ENCODE measurements around the gene EPM2A. TPM values are rescaled to one million over a fixed set of nuclear protein-coding genes. Genes with fewer than 3 reads are reported as not detected.
"Not testable (repeated sequence)": the region's sequence is repeated elsewhere in the genome, so short reads cannot be mapped to it uniquely, and the experiment has no call there.

EPM2A gene
- total RNA-seq, 1 donor from 2014 or later: 17.7 TPM

GRCh38 chr6:145715426-145715825, 19.9 kb downstream of the EPM2A start:
- Histone ChIP-seq H3K9me3 (ENCODE audit: control insufficient read depth in 3 of 3, low read length in 3 of 3) (no peaks in the 10 kb centered on the region), H3K36me3 (ENCODE audit: control insufficient read depth in 3 of 3, insufficient read depth in 3 of 3, low read length in 3 of 3) (peaks cover 0 to 10% (median 9%) of the 10 kb centered on the region in 3 donors), H3K9ac (ENCODE audit: low read depth in 1 of 3, low read length in 3 of 3) (no peak overlapping the region), H3K4me3 (ENCODE audit: low read length in 3 of 3) (no peak overlapping the region), H3K4me1 (ENCODE audit: control insufficient read depth in 3 of 3, insufficient read depth in 3 of 3, low read length in 3 of 3) (no peaks in the 10 kb centered on the region), H3K27ac (ENCODE audit: low read depth, low read length) (no peak overlapping the region), H3K27me3 (ENCODE audit: control insufficient read depth in 3 of 3, insufficient read depth in 3 of 3, low read length in 3 of 3) (no peaks in the 10 kb centered on the region)

DNA sequence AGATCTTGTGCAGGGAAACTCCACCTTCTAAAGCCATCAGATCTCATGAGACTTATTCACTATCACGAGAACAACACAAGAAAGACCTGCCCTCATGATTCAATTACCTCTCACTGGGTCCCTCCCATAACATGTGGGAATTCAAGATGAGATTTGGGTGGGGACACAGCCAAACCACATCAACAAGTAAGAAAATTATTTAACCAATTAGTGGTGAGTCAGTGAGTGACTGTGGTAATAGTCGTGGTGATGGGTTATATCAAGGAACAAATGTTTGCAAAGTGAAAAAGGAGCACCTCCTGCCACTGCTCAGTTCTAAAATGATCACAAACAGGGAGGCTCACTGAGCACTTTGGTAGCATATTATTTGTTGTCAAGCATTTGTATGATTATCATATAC, 20.6 kb downstream of the EPM2A start:
- H3K36me3 ChIP-seq (ENCODE audit: control insufficient read depth in 3 of 3, insufficient read depth in 3 of 3, low read length in 3 of 3): peaks cover 0 to 10% (median 7%) of the 10 kb centered on the region in 3 donors
- H3K9ac ChIP-seq (ENCODE audit: low read depth in 1 of 3, low read length in 3 of 3): no peak overlapping the region
- no peaks in the 10 kb centered on the region for H3K4me1 ChIP-seq (ENCODE audit: control insufficient read depth in 3 of 3, insufficient read depth in 3 of 3, low read length in 3 of 3)
- no peaks in the 10 kb centered on the region for H3K9me3 ChIP-seq (ENCODE audit: control insufficient read depth in 3 of 3, low read length in 3 of 3)
- H3K27me3 ChIP-seq (ENCODE audit: control insufficient read depth in 3 of 3, insufficient read depth in 3 of 3, low read length in 3 of 3): no peaks in the 10 kb centered on the region
- H3K27ac ChIP-seq (ENCODE audit: low read depth, low read length): no peak overlapping the region
- no peak overlapping the region for H3K4me3 ChIP-seq (ENCODE audit: low read length in 3 of 3)

- peaks cover 0 to 10% (median 7%) of the 10 kb centered on the region in 3 donors for H3K36me3 ChIP-seq (ENCODE audit: control insufficient read depth in 3 of 3, insufficient read depth in 3 of 3, low read length in 3 of 3)
- H3K9ac ChIP-seq (ENCODE audit: low read depth in 1 of 3, low read length in 3 of 3): no peak overlapping the region
- H3K9me3 ChIP-seq (ENCODE audit: control insufficient read depth in 3 of 3, low read length in 3 of 3): no peaks in the 10 kb centered on the region
- no peaks in the 10 kb centered on the region for H3K27me3 ChIP-seq (ENCODE audit: control insufficient read depth in 3 of 3, insufficient read depth in 3 of 3, low read length in 3 of 3)
- H3K27ac ChIP-seq (ENCODE audit: low read depth, low read length): no peak overlapping the region
- no peaks in the 10 kb centered on the region for H3K4me1 ChIP-seq (ENCODE audit: control insufficient read depth in 3 of 3, insufficient read depth in 3 of 3, low read length in 3 of 3)
- no peak overlapping the region for H3K4me3 ChIP-seq (ENCODE audit: low read length in 3 of 3)
These were observed 21.5 kb downstream of the EPM2A start for GRCh38 chr6:145713773-145714172.

GRCh38 chr6:145711372-145711771, 23.9 kb downstream of the EPM2A start:
- Histone ChIP-seq H3K27me3 (ENCODE audit: control insufficient read depth in 3 of 3, insufficient read depth in 3 of 3, low read length in 3 of 3) (no peaks in the 10 kb centered on the region), H3K9ac (ENCODE audit: low read depth in 1 of 3, low read length in 3 of 3) (no peak overlapping the region), H3K36me3 (ENCODE audit: control insufficient read depth in 3 of 3, insufficient read depth in 3 of 3, low read length in 3 of 3) (peaks cover 0 to 10% (median 7%) of the 10 kb centered on the region in 3 donors), H3K27ac (ENCODE audit: low read depth, low read length) (no peak overlapping the region), H3K4me1 (ENCODE audit: control insufficient read depth in 3 of 3, insufficient read depth in 3 of 3, low read length in 3 of 3) (no peaks in the 10 kb centered on the region), H3K9me3 (ENCODE audit: control insufficient read depth in 3 of 3, low read length in 3 of 3) (no peaks in the 10 kb centered on the region), H3K4me3 (ENCODE audit: low read length in 3 of 3) (no peak overlapping the region)

DNA sequence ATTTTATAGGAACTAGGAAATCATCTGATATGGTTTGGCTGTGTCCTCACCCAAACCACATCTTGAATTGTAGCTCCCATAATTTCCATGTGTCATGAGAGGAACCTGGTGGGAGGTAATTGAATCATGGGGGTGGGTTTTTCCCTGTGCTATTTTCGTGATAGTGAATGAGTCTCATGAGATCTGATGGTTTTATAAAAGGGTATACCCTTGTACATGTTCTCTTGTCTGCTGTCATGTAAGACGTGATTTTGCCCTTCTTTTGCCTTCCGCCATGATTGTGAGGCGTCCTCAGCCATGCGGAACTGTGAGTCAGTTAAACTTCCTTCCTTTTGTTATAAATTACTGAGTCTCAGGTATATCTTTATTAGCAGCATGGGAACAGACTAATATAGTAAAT, 27.9 kb downstream of the EPM2A start:
- no peaks in the 10 kb centered on the region for H3K36me3 ChIP-seq (ENCODE audit: control insufficient read depth in 3 of 3, insufficient read depth in 3 of 3, low read length in 3 of 3)

DNA sequence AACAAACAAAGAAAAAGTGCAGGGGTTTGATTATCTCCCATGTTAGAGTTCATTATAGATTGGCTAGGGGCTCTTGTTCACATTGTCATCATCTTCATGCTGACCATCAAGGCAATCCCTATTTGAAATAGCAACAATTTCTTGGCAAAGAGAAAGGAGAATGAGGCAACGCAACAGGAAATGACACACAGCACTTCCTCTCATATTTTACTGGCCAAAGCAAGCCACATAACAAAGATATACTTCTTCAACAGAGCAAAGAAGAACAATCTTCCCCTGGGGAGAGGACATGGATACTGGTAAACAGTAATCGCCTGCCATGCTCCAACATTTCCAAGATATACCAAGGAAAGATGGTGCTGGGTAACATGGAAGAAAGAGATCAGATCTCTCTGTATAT, 29.8 kb downstream of the EPM2A start:
- no peaks in the 10 kb centered on the region for H3K36me3 ChIP-seq (ENCODE audit: control insufficient read depth in 3 of 3, insufficient read depth in 3 of 3, low read length in 3 of 3)
- no peaks in the 10 kb centered on the region for H3K27me3 ChIP-seq (ENCODE audit: control insufficient read depth in 3 of 3, insufficient read depth in 3 of 3, low read length in 3 of 3)
- H3K9me3 ChIP-seq (ENCODE audit: control insufficient read depth in 3 of 3, low read length in 3 of 3): no peaks in the 10 kb centered on the region
- H3K9ac ChIP-seq (ENCODE audit: low read depth in 1 of 3, low read length in 3 of 3): no peak overlapping the region
- no peaks in the 10 kb centered on the region for H3K4me1 ChIP-seq (ENCODE audit: control insufficient read depth in 3 of 3, insufficient read depth in 3 of 3, low read length in 3 of 3)
- H3K27ac ChIP-seq (ENCODE audit: low read depth, low read length): no peak overlapping the region
- H3K4me3 ChIP-seq (ENCODE audit: low read length in 3 of 3): no peak overlapping the region

More for the DNA sequence above, 27.9 kb downstream of the EPM2A start:
- Histone ChIP-seq H3K4me3 (ENCODE audit: low read length in 3 of 3) (no peak overlapping the region), H3K9me3 (ENCODE audit: control insufficient read depth in 3 of 3, low read length in 3 of 3) (no peaks in the 10 kb centered on the region), H3K4me1 (ENCODE audit: control insufficient read depth in 3 of 3, insufficient read depth in 3 of 3, low read length in 3 of 3) (no peaks in the 10 kb centered on the region), H3K9ac (ENCODE audit: low read depth in 1 of 3, low read length in 3 of 3) (no peak overlapping the region), H3K27me3 (ENCODE audit: control insufficient read depth in 3 of 3, insufficient read depth in 3 of 3, low read length in 3 of 3) (no peaks in the 10 kb centered on the region), H3K27ac (ENCODE audit: low read depth, low read length) (no peak overlapping the region)

DNA sequence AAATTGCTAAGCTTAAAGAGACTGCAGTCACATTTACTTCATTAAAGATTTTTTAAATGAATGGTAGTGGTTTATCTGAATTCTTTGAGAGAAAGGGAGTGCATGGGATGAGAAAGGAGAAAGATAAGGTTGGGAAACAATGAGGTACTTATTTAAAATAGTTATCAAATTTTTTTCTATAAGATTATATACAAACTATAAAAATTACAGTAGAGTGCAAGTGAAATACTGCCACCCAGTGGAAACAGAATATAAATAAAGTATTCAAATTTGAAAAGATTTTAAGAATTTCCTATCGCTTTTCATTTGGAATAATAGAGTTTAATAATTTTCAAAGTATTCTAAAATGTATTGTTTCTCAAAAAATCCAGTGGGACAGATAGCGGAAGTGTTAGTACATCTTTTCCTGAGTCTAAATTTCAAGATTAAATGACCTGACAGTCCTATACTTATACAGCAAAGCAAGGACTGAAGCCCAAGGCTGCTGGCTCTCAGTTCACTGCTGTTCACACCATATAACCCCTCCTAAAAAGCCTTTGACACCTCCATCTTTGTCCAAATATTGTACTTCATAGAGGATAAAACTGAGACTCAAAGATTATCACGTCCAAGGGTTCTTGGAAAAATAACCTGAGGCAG, 31.1 kb downstream of the EPM2A start:
- H3K9ac ChIP-seq (ENCODE audit: low read depth in 1 of 3, low read length in 3 of 3): no peak overlapping the region
- no peaks in the 10 kb centered on the region for H3K27me3 ChIP-seq (ENCODE audit: control insufficient read depth in 3 of 3, insufficient read depth in 3 of 3, low read length in 3 of 3)
- H3K27ac ChIP-seq (ENCODE audit: low read depth, low read length): no peak overlapping the region
- H3K9me3 ChIP-seq (ENCODE audit: control insufficient read depth in 3 of 3, low read length in 3 of 3): no peaks in the 10 kb centered on the region
- H3K36me3 ChIP-seq (ENCODE audit: control insufficient read depth in 3 of 3, insufficient read depth in 3 of 3, low read length in 3 of 3): no peaks in the 10 kb centered on the region
- no peak overlapping the region for H3K4me3 ChIP-seq (ENCODE audit: low read length in 3 of 3)
- H3K4me1 ChIP-seq (ENCODE audit: control insufficient read depth in 3 of 3, insufficient read depth in 3 of 3, low read length in 3 of 3): no peaks in the 10 kb centered on the region

- no peaks in the 10 kb centered on the region for H3K9me3 ChIP-seq (ENCODE audit: control insufficient read depth in 3 of 3, low read length in 3 of 3)
- no peaks in the 10 kb centered on the region for H3K27me3 ChIP-seq (ENCODE audit: control insufficient read depth in 3 of 3, insufficient read depth in 3 of 3, low read length in 3 of 3)
- no peaks in the 10 kb centered on the region for H3K4me1 ChIP-seq (ENCODE audit: control insufficient read depth in 3 of 3, insufficient read depth in 3 of 3, low read length in 3 of 3)
- H3K36me3 ChIP-seq (ENCODE audit: control insufficient read depth in 3 of 3, insufficient read depth in 3 of 3, low read length in 3 of 3): no peaks in the 10 kb centered on the region
- no peak overlapping the region for H3K9ac ChIP-seq (ENCODE audit: low read depth in 1 of 3, low read length in 3 of 3)
- no peak overlapping the region for H3K4me3 ChIP-seq (ENCODE audit: low read length in 3 of 3)
- no peak overlapping the region for H3K27ac ChIP-seq (ENCODE audit: low read depth, low read length)
These were observed 35.9 kb downstream of the EPM2A start for GRCh38 chr6:145699462-145699861.

DNA sequence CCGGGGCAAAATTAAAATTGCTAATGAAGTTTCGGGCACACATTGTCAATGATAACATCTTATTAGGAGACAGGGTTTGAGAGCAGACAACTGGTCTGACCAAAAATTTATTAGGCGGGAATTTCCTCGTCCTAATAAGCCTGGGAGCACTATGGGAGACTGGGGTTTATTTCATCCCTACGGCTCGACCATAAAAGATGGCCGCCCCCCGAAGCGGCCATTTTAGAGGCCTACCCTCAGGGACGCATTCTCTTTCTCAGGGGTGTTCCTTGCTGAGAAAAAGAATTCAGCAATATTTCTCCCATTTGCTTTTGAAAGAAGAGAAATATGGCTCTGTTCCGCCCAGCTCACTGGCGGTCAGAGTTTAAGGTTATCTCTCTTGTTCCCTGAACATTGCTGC, 37.9 kb downstream of the EPM2A start:
- not testable (repeated sequence) for H3K4me3 ChIP-seq (ENCODE audit: low read length in 3 of 3); H3K4me1 ChIP-seq (ENCODE audit: control insufficient read depth in 3 of 3, insufficient read depth in 3 of 3, low read length in 3 of 3); H3K9me3 ChIP-seq (ENCODE audit: control insufficient read depth in 3 of 3, low read length in 3 of 3); H3K27me3 ChIP-seq (ENCODE audit: control insufficient read depth in 3 of 3, insufficient read depth in 3 of 3, low read length in 3 of 3); H3K36me3 ChIP-seq (ENCODE audit: control insufficient read depth in 3 of 3, insufficient read depth in 3 of 3, low read length in 3 of 3); H3K9ac ChIP-seq (ENCODE audit: low read depth in 1 of 3, low read length in 3 of 3); H3K27ac ChIP-seq (ENCODE audit: low read depth, low read length)

GRCh38 chr6:145694083-145694737, 41.1 kb downstream of the EPM2A start:
- no peak overlapping the region for H3K4me3 ChIP-seq (ENCODE audit: low read length in 3 of 3)
- no peaks in the 10 kb centered on the region for H3K9me3 ChIP-seq (ENCODE audit: control insufficient read depth in 3 of 3, low read length in 3 of 3)
- no peak overlapping the region for H3K9ac ChIP-seq (ENCODE audit: low read depth in 1 of 3, low read length in 3 of 3)
- peaks cover 0 to 2% (median 0%) of the 10 kb centered on the region in 3 donors for H3K4me1 ChIP-seq (ENCODE audit: control insufficient read depth in 3 of 3, insufficient read depth in 3 of 3, low read length in 3 of 3)
- H3K27ac ChIP-seq (ENCODE audit: low read depth, low read length): no peak overlapping the region
- no peaks in the 10 kb centered on the region for H3K27me3 ChIP-seq (ENCODE audit: control insufficient read depth in 3 of 3, insufficient read depth in 3 of 3, low read length in 3 of 3)
- no peaks in the 10 kb centered on the region for H3K36me3 ChIP-seq (ENCODE audit: control insufficient read depth in 3 of 3, insufficient read depth in 3 of 3, low read length in 3 of 3)
